Adrenal gland (tissue), 12 donors: Measurements from ENCODE around the gene WNK4. TPM values are rescaled to one million over a fixed set of nuclear protein-coding genes. Genes with fewer than 3 reads are reported as not detected.

ENCODE experiments used
- DNase-seq, 7 donors: peaks; one replicate each; pipeline ENCODE4 v3.0.0-alpha.2; 2019 to 2020
- H3K27ac ChIP-seq, 5 donors: fragments of 200-600 bp; sonication (generic) in 4 of 5; 1 replicate in 3 of 5; 2 replicates in 2 of 5; pipeline versions ENCODE4 v1.5.1 to v1.8.0; 2016 to 2020; ENCODE audit warnings: mild to moderate bottlenecking in 1 of 5
- H3K27me3 ChIP-seq: fragments of 200-600 bp; 2 replicates; pipeline ENCODE4 v1.8.0; 2021
- H3K36me3 ChIP-seq, 2 donors: fragments of 200-600 bp; replicated peaks in 1 of 2; 1 replicate in 1 of 2; 2 replicates in 1 of 2; pipeline versions ENCODE4 v1.5.1 to v1.8.0; 2018 to 2022
- H3K4me1 ChIP-seq, 2 donors: fragments of 200-600 bp; replicated peaks in 1 of 2; 1 replicate in 1 of 2; 2 replicates in 1 of 2; pipeline versions ENCODE4 v1.5.1 to v1.8.0; 2018 to 2021
- H3K4me3 ChIP-seq, 4 donors: fragments of 200-600 bp; sonication (generic) in 3 of 4; one replicate each; pipeline ENCODE4 v1.5.1; 2016 to 2018
- H3K9me3 ChIP-seq, 3 donors: fragments of 200-600 bp; sonication (generic) in 1 of 3; replicated peaks in 1 of 3; 1 replicate in 2 of 3; 2 replicates in 1 of 3; pipeline versions ENCODE4 v1.5.1 to v1.8.0; 2016 to 2021
- POLR2A ChIP-seq, 2 donors: fragments of 450-650 bp; IDR thresholded peaks; one replicate each; pipeline ENCODE4 v1.6.1; 2017; ENCODE audit warnings: antibody characterized with exemption in 2 of 2, mild to moderate bottlenecking in 2 of 2, moderate library complexity in 1 of 2
- WGBS, 4 donors: extraction: QIAGEN DNeasy Blood & Tissue Kit in 2 of 4; methylation state at CpG; one replicate each; pipeline versions ENCODE4 v1.1.5 to v1.1.7; 2013 to 2017; 5-methylcytosine and 5-hydroxymethylcytosine counted together
- intact Hi-C, 2 donors: fragments of 100-400 bp; cut with DNase I; formaldehyde crosslinking; loops; one replicate each; pipeline versions ENCODE4 v1.14.1 to v1.15.0; 2022 to 2023
- polyA plus RNA-seq, 3 donors: library from polyadenylated mRNA; stranded (reverse); fragments of 200-250 nt in 2 of 3; fragments of 350-450 nt in 1 of 3; fragmentation: Illumina TruSeq in 1 of 3; extraction: RNeasy Lipid Tissue Mini Kit (QIAGEN cat#74804) in 1 of 3; gene quantifications; one replicate each; pipeline ENCODE4 v1.2.3, GENCODE V29; 2013 to 2014
- total RNA-seq, 9 donors: library from RNA; depleted of rRNA in 4 of 9; stranded (reverse); fragments of >200 nt in 4 of 9; fragments of 120-200 nt in 1 of 9; fragmentation: NEBNext Ultra II Directional in 1 of 9; extraction: Animal tissue kit (Norgen Biotek cat#: 25700) in 1 of 9; gene quantifications; one replicate each; pipeline versions ENCODE4 v1.1.0 to v1.2.4, GENCODE V29; 2013 to 2023
- TF ChIP-seq, protein P1 (sequence below), 6 experiments: fragments of 450-650 bp in 4 of 6; fragments of 200-600 bp in 2 of 6; sonication (generic) in 1 of 6; IDR thresholded peaks; 1 replicate in 5 of 6; 2 replicates in 1 of 6; pipeline versions ENCODE4 v1.5.1 to v1.8.0; 2016 to 2021; ENCODE audit warnings: antibody characterized with exemption in 6 of 6, mild to moderate bottlenecking in 2 of 6, moderate library complexity in 1 of 6
- donor health status: healthy with polysubstance abuse.
- donor health status: Bipolar disorder and iron deficiency.
- donor health status: DM: yes; HTN: yes; CAD: no.
- donor health status: DM: no; HTN: no; CAD: no.
- donor health status: DM: no; HTN: no; CAD: no.
- donor health status: DM: yes; HTN: yes; CAD: no.

Gene WNK4
- total and polyA plus RNA-seq, 12 donors: 0.05 to 0.46 (median 0.18) TPM; not detected in 5

- Histone ChIP-seq H3K4me3 (no peak overlapping the region), H3K36me3 (peaks cover 0 to 94% of the 10 kb centered on the region in 2 donors), H3K4me1 (no peaks in the 10 kb centered on the region), H3K27ac (peak overlapping the region in 2 of 5 donors; percentile 17 to 21), H3K9me3 (no peaks in the 10 kb centered on the region), H3K27me3 (no peaks in the 10 kb centered on the region)
- TF ChIP-seq, protein P1, sequence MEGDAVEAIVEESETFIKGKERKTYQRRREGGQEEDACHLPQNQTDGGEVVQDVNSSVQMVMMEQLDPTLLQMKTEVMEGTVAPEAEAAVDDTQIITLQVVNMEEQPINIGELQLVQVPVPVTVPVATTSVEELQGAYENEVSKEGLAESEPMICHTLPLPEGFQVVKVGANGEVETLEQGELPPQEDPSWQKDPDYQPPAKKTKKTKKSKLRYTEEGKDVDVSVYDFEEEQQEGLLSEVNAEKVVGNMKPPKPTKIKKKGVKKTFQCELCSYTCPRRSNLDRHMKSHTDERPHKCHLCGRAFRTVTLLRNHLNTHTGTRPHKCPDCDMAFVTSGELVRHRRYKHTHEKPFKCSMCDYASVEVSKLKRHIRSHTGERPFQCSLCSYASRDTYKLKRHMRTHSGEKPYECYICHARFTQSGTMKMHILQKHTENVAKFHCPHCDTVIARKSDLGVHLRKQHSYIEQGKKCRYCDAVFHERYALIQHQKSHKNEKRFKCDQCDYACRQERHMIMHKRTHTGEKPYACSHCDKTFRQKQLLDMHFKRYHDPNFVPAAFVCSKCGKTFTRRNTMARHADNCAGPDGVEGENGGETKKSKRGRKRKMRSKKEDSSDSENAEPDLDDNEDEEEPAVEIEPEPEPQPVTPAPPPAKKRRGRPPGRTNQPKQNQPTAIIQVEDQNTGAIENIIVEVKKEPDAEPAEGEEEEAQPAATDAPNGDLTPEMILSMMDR (IDR thresholded peaks at IDR 0.05): no peak
- TF ChIP-seq POLR2A (IDR thresholded peaks at IDR 0.05): no peak
- DNase-seq: no peak
- WGBS, 4 donors: 62 to 69% (median 66%) methylated on average over 8 of the region's 8 CpGs
- intact Hi-C loops: no loop called here
Observed at GRCh38 chr17:42814633-42815399, 34.4 kb downstream of the WNK4 start.

GRCh38 chr17:42817866-42818265 lies 37.5 kb downstream of the WNK4 start:
- intact Hi-C loops: no loop called here
- Histone ChIP-seq H3K9me3 (no peaks in the 10 kb centered on the region), H3K4me3 (no peak overlapping the region), H3K4me1 (peaks cover 2 to 8% of the 10 kb centered on the region in 2 donors), H3K27me3 (no peaks in the 10 kb centered on the region), H3K36me3 (peaks cover 0 to 97% of the 10 kb centered on the region in 2 donors), H3K27ac (no peak overlapping the region)
- WGBS, 4 donors: 64 to 86% (median 70%) methylated on average over 1 of the region's 1 CpG
- TF ChIP-seq, protein P1 (IDR thresholded peaks at IDR 0.05): no peak
- TF ChIP-seq POLR2A (IDR thresholded peaks at IDR 0.05): no peak
- no peak for DNase-seq

GRCh38 chr17:42818379-42818778 lies 38.0 kb downstream of the WNK4 start:
- intact Hi-C loops: no loop called here
- Histone ChIP-seq H3K4me3 (no peak overlapping the region), H3K4me1 (peaks cover 7 to 13% of the 10 kb centered on the region in 2 donors), H3K27me3 (no peaks in the 10 kb centered on the region), H3K27ac (no peak overlapping the region), H3K36me3 (peaks cover 0 to 92% of the 10 kb centered on the region in 2 donors), H3K9me3 (no peaks in the 10 kb centered on the region)
- DNase-seq: no peak
- TF ChIP-seq, protein P1 (IDR thresholded peaks at IDR 0.05): no peak
- TF ChIP-seq POLR2A (IDR thresholded peaks at IDR 0.05): no peak
- 80 to 96% (median 86%) methylated on average over 2 to 5 of the region's 5 CpGs for WGBS, 4 donors

- Histone ChIP-seq H3K9me3 (no peaks in the 10 kb centered on the region), H3K36me3 (peaks cover 0 to 76% of the 10 kb centered on the region in 2 donors), H3K4me1 (peaks cover 10 to 21% of the 10 kb centered on the region in 2 donors), H3K4me3 (no peak overlapping the region), H3K27me3 (no peaks in the 10 kb centered on the region), H3K27ac (no peak overlapping the region)
- TF ChIP-seq, protein P1 (IDR thresholded peaks at IDR 0.05): peak; percentile 16 to 57 (median 38)
- TF ChIP-seq POLR2A (IDR thresholded peaks at IDR 0.05): no peak
- intact Hi-C loops: loop anchor here (5.0 to 10.0 kb wide), 2 partner anchors 95 to 98 kb away; no protein-coding TSS in a partner anchor
- WGBS, 4 donors: 33 to 41% (median 35%) methylated on average over 2 of the region's 2 CpGs
- peak in 5 of 7 donors; percentile 27 to 70 (median 61) for DNase-seq
Observed at GRCh38 chr17:42819939-42820535, 39.6 kb downstream of the WNK4 start.
